Measurements from ENCODE around the gene CMYA5. TPM values are rescaled to one million over a fixed set of nuclear protein-coding genes. Genes with fewer than 3 reads are reported as not detected.
"Not testable (repeated sequence)": the region's sequence is repeated elsewhere in the genome, so short reads cannot be mapped to it uniquely, and the experiment has no call there.

Gene CMYA5
- total RNA-seq, 1 donor from 2014 or later: under 0.01 TPM

DNA sequence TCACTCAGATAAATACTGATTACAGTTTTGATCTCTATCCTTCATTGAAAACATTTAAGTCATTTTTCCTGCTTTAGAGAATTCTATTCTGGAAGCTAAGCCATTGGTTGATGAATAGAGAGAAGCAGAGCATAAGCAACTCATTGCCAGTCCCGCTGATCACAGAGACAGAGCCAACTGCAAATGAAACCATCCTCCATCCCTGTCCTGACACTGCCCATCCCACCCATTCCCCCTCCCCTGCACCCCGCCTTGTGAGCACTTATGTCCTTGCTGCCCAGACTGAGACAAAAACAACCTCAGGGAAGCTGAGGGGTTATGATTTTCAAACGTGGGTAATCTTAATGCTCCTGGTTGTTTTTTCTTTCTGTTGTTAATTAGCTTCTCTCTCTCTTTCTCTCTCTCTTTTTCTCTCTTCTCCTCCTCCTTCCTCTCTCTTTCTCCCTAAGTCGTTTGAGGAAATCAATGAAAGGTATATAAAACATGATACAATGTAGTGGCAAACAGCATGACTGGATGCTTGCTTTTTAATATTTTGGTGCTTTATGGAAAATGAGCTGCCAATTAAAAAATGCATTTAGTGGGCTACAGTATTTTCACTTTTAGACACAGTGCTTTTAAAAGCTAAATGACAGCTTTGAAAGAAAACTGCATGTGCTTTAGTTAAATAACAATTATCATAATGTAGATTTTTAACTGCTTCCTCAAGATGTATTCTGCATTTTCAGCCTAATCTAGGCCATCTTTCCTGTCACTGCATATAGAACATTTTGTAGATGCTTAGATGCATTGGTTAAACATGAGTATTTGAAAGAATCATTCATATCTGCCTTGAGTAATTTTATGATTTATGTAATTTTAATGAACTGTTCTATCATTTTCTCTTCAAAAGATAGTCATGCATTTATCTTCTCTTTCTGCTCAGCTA is 57.3 kb downstream of the CMYA5 start:
- DNase-seq (ENCODE audit: low read depth in 2 of 2): no peak

DNA sequence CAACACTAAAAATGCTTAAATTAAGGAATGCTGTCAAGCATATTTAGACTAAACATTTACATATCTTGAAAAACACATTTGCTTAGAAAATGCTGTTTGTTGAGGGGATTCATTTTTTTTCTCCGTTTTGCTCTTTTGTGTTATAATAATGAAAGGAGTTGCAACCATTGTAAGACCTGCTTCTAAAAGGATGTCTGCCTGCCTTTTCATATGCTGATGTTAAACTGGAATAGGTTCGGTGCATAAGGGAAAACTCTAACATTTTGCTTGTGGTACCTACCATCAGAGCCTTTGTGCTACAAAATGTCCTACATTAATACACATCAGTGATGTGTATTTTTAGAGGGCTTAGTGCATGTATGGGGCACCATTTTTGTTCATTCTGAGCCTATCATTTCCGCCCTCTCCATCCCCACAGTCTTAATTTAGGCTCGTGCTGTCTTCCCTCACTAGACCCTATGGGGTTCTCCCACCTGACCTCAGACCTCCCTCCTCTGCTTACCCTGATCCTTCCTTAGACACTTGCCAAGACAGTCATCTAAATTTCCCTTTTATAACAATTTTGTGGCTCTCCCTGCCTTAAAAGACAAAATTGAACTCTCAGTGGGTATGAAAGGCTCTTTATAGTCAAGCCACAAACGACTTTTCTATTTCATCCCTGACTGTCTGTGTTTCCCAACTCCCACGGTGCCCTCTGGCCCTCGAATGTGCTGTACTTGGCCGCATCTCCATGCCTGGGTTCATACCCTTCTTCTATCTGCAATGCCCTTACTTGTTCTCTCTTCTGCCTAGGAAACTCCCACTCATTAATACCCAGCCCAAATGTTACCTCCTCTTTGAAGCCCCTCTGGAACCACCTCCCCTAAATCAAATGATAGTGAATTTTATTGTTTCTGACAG is 61.2 kb downstream of the CMYA5 start:
- DNase-seq (ENCODE audit: low read depth in 2 of 2): no peak

DNA sequence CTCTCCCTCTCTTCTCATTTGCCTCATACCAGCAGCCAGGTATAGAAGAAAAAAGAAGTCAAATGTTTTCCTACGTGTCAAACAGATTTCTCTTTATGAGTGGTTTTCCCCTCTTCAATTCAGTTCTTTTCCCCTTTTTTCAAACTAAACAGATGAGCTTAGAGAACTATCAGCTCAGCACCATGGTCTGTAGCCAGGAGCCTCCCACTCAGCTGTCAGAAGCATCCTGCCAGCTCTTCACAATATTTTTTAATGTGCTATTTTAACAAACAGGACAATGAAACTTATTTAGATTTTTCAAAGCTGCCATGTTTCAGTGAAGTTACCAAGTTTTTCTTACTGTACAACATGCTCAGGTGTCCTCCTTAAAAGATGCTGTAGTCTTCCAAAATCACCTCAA is 63.5 kb downstream of the CMYA5 start:
- no peak for DNase-seq (ENCODE audit: low read depth in 2 of 2)

DNA sequence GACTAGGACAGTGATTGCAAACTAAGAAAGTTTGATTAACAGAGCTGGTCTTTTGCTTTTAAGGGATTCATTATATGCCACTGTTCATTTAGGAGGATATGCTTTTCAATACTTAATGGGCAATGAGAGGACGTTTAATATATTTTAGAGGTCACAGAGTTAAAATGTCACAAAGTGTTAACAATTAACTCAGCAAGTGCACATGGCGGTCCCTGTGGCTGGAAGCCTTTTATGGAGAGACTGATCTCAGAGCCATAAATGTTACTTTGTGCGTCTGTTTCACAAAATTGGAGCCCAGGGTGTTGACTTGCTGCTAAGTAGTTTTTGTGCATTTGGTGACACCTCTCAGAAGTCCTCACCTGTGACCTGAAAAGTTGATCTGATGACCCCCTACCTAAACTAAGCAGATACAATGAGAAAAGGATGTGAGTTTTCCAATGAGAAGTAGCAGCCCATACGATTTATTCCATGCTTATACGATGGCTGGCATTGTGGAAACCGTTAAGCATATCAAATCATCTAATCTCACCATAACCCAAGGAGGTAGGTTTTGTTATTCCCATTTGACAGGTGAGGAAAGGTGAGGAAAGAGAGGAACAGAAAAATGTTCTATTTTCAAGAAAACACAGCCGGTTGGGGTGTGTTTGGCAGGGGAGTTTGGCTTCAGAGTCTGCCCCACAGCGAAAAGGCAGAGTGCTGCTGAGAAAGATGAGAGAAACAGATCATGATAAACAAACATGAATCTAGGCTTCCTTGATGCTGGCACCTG is 64.4 kb downstream of the CMYA5 start:
- no peak for DNase-seq (ENCODE audit: low read depth in 2 of 2)

DNA sequence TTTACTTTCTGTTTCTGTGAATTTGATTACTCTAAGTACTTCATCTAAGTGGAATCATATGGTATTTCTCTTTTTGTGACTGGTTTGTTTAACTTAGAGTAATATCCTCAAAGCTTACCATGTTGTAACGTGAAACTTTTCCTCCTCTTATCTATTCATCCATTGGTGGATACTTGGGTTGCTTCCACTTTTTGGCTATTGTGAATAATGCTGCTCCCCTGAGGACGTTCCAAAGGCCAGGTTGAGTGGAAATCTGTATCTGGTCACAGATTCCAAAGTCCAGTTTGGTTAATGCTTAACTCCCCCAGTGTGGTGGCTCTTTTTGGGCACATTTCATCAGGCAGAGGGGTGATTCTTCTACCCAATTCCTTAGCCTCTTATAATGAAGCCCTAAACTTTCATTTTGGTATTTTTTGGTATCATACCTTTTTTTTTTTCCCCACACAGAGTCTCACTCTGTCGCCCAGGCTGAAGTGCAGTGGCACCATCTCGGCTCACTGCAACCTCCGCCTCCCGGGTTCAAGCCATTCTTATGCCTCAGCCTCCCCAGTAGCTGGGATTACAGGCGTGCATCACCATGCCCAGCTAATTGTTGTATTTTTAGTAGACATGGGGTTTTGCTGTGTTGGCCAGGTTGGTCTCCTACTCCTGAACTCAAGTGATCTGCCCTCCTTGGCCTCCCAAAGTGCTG is 65.4 kb downstream of the CMYA5 start:
- no peak for DNase-seq (ENCODE audit: low read depth in 2 of 2)

DNA sequence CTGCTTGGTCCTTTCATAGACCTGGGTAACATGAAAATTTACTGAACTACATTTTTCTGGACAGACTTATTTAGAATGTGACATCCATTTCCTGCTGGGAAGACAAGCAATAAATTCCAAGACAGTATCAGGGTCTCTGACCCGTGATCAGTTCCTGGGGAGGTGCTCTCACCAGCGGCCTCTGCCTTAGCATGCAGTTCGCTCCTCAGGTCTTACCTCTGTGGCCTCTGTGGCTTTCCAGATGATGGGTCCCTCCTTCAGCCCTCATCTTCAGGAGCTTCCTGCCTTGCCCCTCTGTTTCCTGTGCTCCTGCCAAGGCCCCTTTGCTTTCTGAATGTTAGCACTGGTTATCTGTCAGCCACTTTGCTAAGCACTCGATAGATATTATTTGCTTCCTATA is 66.4 kb downstream of the CMYA5 start:
- DNase-seq (ENCODE audit: low read depth in 2 of 2): no peak

DNA sequence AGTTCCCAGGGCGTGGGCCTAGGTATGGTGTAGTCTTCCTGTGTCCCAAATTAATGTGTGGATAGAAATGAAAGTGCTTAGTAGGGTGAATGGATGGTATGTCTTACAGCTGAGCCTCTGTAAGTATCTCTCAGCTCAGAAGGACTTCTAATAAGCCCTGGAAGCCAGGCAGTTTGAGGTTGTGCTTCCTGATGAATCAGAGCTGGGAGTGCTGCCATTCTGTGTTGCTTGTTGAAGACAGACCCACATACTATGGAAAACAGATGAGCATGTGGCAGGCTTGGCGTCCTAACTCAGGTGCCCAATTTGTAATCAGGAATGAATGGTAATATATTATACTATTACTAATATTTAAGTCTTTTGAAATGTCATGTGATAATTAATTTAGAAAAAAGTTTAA is 69.8 kb downstream of the CMYA5 start:
- DNase-seq (ENCODE audit: low read depth in 2 of 2): no peak

DNA sequence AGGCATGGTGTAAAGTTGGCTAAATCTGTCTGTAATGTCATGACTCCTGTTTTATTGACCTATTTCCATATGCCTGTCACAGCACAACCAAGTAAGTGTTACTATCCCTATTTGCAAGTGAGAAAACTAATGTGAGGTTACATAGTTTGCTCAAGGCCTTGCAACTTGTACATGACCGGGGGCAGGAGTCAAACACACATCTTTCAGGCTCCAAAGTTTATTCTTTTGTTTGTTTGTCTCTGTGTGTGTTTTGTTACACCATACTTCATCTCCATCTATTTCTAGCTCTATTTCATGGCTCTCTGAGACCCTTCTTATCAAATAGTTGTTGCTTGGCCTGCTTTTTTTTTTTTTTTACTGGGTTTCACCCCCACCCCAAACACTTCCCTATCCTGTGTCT is 70.2 kb downstream of the CMYA5 start:
- no peak for DNase-seq (ENCODE audit: low read depth in 2 of 2)

DNA sequence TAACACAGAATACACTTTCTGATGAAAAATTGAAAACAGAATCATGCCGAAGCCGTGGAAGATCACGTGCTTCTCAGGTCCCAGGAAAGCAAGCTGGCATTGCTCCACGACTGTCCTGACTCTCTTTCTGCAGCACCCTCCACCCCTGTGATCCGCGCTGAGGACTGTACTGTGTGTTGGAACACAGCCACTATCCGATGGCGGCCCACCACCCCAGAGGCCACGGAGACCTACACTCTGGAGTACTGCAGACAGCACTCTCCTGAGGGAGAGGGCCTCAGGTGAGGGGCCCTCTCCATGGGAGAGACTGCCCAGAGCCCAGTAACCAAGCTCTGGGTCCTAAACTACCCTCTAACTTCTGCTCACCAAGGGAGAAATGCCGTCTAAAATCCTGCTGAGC is 73.3 kb downstream of the CMYA5 start:
- DNase-seq (ENCODE audit: low read depth in 2 of 2): no peak

DNA sequence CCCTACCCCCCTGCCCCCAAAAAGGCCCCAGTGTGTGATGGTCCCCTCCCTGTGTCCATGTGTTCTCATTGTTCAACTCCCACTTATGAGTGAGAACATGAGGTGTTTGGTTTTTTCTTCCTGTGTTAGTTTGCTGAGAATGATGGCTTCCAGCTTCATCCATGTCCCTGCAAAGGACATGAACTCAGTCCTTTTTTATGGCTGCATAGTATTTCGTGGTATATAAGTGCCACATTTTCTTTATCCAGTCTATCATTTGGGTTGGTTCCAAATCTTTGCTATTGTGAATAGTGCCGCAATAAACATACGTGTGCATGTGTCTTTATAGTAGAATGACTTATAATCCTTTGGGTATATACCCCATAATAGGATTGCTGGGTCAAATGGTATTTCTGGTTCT is 74.5 kb downstream of the CMYA5 start:
- not testable (repeated sequence) for DNase-seq (ENCODE audit: low read depth in 2 of 2)

DNA sequence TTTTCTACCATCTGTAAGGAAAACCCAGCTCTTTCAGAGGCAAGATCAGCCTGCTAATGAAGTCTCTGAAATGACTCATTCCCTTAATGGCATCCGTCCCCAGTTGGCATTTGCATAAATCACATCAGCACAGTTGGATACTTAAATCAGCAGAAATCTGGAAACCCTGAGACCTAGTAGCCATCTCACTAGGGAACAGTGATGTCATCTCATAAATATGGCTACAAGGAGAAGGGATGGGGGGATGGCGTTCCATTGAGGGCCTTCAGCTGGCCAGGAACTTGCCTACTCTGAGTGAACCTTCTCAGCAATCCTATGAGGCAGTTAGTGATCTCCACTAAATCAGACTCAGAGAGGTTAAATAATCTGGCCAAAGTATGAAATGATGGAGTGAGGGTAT is 81.8 kb downstream of the CMYA5 start:
- no peak for DNase-seq (ENCODE audit: low read depth in 2 of 2)

DNA sequence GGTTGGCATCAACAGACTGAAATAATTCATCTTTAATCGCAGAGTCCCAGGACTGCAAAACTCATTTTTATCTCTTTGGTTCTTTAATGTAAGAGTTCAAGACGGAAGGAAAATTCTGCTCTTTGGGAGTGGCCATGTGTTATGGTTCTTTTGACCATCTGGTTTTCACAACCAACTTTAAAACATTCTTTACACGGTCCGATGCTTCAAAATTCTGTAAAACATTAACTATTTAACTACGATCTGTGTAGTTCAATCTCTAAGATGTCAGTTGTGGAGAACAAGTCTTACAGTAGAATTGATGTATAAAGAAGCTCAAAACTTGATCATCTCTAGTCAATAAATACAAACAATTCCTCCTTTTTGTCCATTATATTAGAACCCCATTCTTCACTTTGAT is 83.0 kb downstream of the CMYA5 start:
- DNase-seq (ENCODE audit: low read depth in 2 of 2): no peak

DNA sequence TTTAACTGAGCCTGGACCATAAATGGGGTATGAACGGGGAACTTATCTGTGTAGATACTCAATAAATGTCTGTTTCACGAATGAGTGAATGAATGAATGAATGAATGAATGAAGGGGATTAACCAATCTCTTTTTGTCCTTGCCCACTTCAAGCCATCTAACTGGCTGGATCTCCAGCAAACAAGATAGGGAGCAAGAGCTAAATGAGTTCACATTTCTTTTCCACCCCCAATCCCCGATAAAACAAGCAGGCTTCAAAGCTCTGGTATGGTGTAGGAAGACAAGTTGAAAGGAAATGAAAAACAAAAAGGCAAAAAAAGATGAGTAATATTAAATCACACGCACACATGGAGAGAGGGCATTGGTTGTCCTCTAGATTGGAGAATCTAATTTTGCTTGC is 84.0 kb downstream of the CMYA5 start:
- DNase-seq (ENCODE audit: low read depth in 2 of 2): no peak

DNA sequence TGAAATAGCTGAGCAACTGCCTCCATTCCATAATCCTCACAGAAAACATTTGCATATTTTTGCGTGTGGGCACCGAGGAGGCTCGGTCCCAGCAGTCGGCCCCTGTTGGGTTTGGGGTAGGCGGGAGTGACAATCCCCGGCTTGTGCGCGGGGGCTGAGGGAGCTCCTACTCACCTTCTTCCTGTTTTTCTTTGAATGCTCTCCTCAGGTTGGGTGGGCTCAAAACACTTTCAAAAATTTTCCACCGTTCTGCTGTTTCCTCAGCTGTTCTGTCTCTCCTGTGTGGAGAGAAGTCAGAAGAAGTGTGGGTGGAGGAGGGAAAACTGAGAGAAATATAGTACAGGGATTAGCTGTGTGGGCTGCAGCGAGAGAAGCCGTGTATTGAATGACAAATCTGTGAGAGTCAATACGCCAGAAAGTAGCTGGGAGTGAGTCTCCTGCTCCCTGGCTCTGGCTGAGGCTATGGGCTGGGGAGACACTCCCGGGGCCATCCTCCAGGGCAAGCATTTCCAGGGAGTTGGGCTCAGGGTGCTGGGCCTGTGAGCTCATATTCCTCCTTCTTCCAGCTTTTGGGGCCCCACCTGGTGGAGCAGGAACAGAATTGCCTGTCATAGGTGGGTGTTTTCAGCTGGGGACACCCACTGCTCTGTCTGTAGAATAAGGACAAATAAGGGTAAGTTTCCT is 84.7 kb downstream of the CMYA5 start:
- no peak for DNase-seq (ENCODE audit: low read depth in 2 of 2)

DNA sequence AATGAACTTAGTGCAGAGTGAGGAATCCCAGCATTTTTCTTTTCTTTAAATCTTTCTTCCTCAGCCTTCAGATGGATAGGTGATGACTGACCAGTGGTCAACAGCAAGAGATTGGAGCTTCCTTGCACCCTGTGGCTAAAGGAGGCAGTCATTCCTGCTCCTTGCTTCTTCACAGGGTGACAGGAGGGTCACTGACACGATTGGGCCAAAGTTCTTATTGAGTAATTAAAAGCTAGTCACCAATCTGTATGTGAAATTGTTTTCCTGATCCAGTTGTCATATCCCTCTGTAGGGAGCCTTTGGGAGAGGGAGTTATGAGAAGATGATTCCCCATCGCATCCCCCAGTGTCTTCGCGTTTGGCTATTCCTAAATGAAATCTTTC is 85.2 kb downstream of the CMYA5 start:
- no peak for DNase-seq (ENCODE audit: low read depth in 2 of 2)

DNA sequence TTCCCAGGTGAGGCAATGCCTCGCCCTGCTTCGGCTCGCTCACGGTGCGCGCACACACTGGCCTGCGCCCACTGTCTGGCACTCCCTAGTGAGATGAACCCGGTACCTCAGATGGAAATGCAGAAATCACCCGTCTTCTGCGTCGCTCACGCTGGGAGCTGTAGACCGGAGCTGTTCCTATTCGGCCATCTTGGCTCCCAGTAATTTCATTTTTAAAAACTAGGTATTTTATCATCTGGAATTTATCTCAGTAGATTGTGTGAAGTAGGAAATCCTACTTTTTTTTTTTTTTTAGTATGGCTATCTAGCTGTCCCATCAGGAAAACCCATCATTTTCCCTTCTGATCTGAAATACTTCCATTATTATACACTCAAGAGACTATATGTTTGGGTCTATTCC is 95.1 kb downstream of the CMYA5 start:
- not testable (repeated sequence) for DNase-seq (ENCODE audit: low read depth in 2 of 2)

DNA sequence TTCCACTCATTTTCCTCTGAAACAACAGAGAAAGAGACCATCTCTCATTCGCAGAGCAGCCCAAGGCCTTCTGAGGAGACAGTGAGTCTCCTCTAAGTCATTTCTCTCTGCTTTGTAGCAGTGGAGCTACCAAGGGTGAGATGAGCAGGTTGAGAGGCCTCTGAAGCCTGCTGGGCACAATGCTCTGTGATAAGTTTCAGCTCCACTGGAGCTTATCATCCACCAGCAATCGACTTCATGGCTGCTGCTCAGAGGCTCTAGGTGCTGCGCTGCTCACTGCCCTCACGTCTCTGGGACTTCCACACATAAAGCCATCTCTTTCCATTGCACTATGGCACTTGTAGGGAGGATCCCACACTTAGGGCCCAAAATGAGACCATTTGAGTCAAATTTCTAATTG is 96.3 kb downstream of the CMYA5 start:
- DNase-seq (ENCODE audit: low read depth in 2 of 2): no peak

DNA sequence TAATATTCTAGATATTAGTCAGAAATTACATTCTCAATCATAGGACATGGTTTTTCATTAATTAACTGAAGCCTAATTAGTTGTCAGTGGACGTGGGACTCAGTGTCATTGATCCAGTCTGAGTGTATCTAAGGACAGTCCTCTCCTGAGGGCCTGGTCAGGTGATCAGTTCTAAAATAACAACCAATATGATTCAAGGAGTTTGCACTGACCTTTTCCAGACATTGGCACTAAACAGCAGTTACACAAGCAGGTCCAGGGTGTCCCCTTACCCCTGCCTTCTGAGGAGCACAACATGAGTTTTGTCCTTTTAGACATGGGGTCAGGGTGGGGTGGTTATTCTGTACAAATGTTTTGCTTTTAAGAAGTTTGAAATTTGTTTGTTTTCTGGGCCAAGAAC is 97.8 kb downstream of the CMYA5 start:
- DNase-seq (ENCODE audit: low read depth in 2 of 2): no peak

DNA sequence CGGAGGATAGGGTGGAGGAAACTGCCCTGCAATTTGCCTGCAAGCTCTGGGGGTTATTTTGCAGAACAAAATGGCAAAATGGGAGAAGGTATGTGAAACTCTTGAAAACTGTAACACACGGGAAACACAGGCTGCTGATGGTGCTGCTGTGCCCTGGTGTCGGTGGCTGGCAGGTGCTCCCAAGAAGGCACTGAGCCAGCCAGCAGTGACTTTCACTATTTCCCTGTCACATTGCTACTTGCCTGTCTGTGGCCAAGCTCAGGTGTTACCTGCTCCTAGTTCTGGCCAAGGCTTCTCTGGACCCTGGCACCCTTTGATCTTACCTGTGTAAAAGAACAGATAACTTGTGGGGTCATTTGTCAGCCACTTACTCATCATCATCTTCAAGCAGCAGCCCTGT is 102.2 kb downstream of the CMYA5 start:
- no peak for DNase-seq (ENCODE audit: low read depth in 2 of 2)

DNA sequence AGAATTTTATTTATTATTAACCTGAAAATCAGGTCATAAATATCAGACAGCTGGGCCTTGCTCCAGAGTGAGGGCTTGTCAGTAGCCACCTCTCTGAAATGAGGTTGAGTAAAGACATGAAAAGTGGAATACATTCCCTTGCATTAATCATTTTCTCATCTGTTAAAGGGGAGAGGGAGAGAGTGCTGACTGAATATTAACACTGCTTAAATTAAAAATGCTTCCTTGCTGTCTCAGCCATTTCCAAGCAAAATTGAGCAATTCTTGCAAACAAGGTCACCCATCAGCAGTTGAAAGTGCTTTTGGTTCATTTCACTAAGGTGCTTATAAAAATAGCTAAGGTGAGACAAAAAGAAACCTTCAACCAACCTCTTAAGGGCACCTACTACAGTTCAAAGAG is 102.8 kb downstream of the CMYA5 start:
- no peak for DNase-seq (ENCODE audit: low read depth in 2 of 2)

DNA sequence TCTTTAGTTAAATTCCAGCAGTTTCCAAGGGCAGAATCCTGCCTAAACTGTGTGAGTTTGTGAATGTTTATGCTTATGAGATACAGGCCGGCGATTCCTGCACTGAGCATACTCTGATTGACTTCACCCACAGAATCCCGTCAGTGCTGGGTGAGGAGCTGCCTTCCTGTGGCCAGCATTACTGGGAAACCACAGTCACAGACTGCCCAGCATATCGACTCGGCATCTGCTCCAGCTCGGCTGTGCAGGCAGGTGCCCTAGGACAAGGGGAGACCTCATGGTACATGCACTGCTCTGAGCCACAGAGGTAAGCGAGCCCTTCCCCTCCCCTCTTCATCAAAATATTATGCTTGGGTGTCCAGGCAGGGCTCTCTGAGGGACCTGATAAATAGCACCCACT is 103.7 kb downstream of the CMYA5 start:
- no peak for DNase-seq (ENCODE audit: low read depth in 2 of 2)
